Fibroblast of peridontal ligament (primary cell): Measurements from ENCODE around the gene SPDYE4.

Source experiments
- DNase-seq: peaks from one replicate; pipeline ENCODE4 v3.0.0-alpha.2; 2010; ENCODE audit errors: extremely low read depth

The SPDYE4 gene

DNA sequence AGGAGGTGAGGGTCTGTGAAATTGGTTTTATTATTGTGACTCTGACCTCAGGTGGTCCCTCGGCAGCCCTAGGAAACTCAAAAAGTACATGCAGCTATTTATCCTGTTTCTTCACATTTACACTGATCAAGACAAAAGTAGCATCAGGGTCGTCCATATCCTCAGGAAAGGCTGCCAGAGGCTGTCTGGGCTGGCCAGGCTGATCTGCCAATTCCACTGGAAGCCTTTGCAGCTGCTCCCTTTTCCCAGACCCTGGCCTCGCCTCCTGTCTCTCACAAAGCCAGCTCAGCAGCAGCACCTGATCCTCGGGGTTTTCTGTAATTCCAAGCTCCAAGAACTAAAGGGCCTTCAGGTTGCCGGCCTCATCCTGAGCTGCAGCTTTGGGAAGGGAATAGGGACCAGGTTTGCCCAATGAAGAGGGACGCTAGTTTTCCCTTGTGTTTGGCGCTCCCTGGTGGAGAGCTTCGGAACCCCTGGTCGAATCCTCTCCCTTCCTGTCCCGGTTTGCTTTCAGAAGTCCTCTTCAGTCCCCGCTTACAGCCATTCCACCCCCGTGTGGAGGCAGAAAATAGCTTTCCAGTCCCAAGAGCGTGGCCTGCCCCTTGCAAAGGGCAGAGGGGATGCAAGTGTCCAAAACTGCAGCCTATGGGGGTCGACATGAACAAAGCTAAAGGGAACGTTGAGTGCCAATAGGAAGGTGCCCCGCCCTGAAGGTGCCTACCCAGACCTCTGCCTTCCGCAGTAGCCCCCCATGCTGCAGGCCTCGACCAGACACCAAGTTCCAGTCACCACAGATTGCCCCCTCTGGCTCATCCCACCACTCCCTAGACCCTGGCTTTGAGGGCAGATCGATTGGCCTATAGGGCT is 27.4 kb upstream of the SPDYE4 start:
- DNase-seq: peak; percentile 55

DNA sequence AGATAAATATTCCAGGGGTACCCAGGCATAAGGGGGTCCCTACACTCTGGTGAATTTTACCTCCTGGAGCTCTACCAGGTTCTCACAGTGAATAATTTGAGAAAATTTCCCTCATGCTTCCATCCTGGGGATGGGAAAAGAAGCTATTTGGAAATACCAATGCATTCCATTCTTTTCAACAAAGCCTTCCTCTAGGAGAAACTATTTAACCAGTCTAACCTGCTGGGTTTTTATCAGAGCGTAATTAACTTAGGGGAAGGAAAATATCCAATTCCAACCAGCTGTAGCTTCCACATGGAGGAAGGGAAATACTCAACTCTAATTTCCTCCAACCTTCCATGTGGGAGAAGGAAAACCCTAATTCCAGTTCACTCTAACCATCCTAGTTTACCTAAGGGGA is 23.8 kb upstream of the SPDYE4 start:
- no peak for DNase-seq

DNA sequence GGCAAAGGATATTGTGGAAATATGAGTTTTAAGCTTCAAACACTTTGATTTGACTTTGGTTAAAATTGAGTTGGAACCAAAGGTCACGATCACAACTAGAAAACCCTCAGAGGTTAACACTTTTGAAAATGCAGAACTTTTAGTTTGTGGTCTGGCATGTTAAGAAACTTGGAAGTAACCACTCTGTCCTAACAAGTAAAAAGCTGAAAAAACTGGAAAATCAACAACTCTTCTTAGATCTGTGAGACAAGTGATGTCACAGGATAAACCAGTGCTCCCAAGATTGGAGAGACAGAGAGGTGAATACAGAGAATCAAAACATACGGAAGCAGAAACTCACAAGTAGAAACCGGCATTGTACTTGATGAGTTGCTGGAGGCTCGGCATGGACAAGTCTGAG is 23.4 kb upstream of the SPDYE4 start:
- no peak for DNase-seq

DNA sequence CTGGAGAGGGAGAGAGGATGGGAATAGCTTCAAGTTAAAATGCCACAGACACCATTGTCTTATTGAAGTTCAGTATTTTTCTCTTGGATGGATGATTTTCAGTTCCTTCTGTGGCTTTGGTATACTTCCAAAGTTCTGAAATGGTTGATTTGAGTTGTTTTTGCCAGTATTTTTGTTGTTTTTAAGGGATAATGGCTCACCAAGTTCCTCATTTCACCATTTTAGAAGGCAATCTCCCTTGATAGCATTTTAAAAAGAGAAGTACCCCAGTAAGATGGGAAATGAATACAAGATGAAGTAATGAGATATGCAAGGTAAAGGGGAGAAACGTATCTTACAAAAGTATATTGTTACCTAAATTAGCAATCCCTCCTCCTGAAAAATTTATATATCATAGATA is 18.5 kb upstream of the SPDYE4 start:
- no peak for DNase-seq

DNA sequence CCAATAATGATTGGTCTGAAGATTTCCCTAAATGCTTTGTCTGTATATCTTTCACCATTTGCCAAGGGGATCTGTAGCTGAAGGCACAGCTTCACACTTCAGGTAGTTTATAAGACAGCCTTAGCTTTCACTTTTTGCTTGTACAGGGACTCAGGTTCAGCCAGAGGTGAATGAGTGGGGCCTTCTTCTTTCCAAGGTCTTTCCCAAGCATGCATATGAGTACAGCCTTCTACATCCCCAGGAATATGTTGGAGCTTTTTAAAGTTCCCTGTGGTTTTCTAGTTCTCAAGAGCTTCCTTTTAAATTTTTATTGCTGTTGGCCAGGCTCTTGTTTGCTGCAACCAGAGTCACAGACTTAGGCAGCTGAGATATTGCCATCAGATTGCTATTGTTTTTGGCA is 17.9 kb upstream of the SPDYE4 start:
- no peak for DNase-seq

DNA sequence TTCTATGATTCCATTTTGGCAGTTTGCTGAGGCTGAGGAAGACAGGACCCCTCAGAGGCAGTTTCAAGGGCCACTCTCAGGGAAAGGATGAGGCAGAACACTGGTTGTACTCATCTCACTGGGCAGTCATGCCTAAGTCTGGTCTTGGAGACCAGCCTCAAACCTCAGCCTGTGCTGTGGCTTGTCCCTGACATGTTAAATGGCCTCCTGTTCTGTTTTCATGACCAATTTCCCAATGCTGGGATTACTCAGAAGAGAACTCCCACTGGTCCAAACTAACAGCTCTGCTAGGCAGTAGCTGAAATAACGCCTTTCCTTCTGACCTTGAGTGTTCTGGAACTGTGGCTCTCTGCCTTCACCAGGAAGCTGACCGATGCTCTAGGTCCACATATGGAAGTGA is 8.4 kb upstream of the SPDYE4 start:
- no peak for DNase-seq

DNA sequence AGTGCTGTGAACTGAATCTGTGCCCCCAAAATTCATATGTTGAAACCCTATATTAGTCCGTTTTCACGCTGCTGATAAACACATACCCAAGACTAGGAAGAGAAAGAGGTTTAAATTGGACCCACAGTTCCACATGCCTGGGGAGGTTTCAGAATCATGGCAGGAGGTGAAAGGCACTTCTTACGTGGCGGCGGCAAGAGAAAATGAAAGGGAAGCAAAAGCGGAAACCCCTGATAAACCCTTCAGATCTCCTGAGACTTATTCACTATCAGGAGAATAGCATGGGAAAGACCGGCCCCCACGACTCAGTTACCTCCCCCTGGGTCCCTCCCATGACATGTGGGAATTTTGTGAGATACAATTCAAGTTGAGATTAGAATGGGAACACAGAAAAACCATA is 3.7 kb upstream of the SPDYE4 start:
- no peak for DNase-seq

DNA sequence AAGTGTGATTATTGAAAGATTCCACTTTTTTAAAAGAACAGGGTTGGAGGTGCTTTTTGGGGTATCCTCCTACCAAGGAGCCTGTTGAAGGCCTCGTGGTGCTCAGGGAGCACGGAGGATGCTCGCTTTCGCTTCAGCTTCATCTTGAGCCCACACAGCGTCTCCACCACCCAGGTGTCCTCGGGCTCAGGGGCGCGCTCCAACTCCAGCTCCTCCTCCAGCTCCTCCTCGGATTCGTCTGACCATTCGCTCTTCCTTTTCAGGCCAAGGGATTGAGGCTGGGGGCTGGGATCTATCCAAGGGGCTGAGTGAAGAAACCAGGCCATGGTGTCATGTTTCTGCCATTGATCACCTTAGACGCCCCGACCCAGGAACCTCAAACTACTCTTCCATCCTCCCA is 1.2 kb downstream of the SPDYE4 start:
- no peak for DNase-seq

DNA sequence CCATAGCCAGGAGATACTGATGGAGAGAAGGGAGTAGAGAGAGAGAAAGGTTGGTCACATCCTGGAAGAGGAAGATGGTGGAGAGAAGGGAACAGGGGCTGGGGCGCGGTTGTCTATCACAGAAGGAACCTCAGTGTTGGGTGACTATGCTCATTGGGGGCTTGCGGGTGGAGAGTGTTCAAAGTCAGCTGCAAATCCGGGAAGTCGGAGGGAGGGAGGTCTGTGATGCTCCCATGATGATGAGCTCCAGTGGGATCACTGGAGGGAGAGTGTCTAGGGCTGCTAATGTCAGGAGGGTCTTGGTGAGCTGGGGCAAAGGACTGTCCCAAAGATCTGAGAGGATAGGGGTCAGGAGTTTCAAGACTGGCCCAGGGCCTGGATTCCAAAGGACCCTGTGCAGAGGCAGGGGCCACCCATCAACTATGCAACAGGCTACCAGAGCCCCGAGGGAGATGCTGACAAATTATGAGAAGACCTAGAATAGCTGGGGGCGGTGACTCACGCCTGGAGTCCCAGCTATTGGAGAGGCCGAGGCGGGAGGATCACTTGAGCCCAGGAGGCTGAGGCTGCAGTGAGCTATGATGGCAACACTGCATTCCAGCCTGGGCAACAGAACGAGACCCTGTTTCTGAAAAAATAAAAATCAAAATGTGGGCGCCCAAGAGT is 2.6 kb downstream of the SPDYE4 start:
- no peak for DNase-seq

DNA sequence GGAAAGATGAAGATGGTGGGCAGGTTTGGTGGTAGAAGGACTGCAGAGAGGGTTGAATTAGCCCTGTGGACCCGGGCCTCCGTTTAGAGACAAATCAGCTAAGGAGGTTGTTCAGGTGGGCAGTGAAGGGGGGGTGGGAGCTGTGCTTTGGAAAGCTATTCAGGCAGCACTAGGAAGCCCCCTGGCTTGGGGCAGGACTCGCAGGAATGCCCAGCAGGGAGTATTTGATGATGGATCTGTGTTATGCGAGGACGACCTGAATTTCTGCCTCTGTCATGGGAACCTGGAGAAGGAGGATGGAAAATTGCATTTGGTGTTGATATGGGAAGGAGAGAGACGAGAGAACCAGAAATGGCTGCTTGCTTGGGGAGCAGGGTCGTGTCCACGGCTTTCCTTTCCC is 3.5 kb downstream of the SPDYE4 start:
- no peak for DNase-seq

DNA sequence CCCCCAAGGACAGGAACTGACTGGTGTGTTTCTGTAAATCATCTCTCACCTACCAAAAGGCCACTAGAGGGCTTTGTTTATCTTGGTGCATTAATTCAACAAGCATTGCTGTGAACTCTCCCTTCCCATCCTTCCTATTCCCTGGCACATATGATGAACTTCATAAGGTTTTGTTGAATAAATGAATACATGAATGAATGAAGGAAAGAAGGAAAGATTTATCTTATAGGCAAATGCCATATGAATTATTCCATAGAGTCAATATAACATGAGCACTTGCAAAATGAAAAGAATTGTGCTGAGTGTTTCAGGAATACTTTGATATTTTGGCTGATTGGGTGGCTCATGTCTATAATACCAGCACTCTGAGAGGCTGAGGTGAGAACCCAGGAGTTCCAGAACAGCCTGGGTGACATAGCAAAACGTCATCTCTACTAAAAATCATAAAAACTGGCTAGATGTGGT is 4.3 kb downstream of the SPDYE4 start:
- peak; percentile 10 for DNase-seq

DNA sequence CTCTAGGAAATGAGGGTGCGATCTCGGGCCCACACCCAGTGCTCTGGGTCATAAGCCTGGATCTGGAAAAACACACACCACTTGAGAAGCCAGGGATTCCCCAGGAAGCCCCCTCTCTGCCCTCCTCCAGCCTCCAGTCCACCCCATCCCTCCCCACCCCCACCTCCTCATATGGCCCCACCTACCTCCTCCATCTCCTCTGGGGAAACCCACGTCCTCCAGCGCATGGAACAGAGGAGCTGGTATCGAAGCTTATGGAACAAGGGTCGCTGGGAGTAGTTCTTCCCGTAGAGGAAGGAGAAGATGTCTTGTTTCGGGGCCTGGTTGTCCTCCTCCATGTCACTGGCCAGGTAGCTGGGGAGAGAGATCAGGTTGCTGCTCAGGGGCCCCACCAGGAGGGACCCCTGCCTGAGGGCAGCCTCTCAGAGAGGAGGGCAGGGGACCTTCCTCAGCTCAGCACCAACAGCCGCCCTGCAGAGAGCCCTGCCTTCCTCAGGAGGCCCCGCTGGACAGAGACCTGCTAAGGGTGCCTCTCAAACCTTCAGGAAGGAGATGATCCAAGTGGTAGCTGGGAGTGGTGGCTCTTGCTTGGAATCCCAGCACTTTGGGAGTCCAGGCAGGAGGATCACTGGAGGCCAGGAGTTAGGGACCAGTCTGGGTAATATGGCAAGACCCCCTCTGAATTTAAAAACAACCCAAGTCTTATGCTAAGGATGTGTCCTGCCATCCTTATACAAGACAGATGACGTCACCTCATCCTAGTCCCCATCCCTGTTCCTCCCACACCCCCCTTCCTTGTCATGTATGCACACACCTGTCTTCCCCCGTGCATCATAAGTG is 5.0 kb downstream of the SPDYE4 start:
- DNase-seq: no peak

DNA sequence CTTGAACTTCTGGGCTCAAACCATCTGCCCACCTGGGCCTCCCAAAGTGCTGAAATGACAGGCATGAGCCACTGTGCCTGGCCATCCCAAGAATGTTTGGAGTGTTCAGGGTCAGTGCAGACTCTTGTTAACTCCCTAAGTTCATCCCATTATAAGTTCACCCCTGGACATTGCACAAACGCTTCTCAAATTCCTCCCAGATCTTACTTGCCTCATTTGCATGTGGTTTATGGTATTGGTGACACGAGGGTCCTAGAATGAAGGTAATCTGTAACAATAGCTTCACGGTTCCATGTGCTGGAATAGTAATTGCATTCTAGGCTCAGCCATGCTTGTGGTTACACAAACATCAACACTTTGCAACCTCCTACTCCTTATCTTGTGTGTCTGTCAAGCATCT is 8.7 kb downstream of the SPDYE4 start:
- no peak for DNase-seq

DNA sequence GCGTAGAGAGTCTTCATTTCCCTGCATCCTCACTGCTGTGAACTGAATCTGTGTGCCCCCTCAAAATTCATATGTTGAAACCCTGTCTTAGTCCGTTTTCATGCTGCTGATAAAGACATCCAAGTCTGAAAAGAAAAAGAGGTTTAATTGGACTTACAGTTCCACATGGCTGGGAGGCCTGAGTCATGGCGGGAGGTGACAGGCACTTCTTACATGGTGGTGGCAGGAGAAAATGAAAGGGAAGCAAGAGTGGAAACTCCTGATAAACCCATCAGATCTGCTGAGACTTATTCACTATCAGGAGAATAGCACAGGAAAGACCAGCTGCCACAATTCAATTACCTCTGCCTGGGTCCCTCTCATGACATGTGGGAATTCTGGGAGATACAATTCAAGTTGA is 10.6 kb downstream of the SPDYE4 start:
- no peak for DNase-seq

DNA sequence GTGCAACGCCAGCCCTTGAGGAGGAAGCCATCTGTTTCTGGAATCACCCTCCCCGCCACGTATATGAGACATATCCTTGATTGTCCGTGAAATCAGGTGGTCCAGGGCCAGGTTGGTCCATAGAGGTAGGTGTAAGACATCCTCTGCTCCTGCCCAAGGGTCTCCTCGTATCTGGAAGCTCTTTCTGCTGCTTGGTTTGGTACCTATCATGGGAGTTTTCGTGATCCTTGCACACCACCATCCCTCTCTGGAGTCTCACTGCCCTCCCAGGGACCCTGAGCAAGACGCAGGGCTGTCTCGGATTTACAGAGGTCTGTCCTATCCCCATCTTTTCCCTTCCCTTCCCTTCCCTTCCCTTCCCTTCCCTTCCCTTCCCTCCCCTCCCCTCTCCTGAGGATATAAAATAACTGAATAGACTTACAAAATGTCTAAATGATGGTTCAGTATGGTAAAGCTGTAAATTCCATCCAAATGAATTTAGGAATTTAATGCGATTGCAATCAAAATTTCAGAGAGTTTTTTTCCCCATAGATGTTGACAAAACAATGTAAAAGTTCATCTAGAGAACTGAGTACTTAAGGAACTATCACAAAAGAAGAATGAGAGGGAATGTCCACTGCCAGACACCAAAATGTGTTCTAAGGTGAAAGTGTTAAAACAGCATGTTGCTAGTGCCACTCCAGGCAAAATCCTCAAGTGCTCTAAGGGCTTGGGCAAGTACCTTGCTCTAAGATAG is 11.7 kb downstream of the SPDYE4 start:
- no peak for DNase-seq

DNA sequence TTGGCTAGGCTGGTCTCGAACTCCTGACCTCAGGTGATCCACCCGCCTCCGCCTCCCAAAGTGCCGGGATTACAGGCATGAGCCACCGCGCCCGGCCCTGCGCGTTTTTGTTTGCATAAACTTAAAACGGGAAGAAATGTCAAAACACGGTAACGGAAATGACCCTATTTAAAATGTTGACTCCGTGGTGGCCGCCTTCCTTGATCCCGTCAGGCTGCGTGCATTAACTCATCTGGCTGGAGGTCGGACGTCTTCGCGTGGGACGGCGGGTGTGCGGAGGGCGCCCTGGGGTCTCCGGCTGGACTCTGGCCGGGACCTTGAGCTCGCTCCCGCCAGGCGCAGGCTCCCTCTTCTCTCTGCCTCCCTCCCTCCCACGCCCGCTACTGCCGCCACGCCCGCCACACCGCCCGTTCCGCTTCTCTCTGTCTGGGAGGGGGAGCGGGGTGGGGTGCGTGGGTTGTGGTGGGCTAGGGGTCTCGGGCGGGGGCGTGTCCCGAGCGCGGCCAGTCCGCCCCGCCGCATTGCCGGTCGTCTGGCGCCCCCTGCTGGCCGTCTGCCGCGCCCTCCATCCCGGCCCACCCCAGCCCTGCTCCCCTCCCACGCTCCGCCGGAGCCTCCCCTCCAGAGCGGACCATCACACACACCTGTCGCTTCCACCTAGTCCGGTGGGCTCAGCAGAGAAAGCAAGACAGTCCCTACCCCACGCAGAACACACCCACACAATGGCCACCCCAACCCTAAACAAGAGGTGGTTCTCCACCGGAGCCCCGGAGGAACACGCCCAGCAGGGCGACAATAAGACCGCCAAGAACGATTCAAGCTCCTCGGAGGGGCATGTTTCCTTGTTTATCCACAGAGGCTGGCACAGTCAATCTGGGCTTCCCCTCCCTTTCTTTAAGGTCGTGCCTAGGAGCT is 12.5 kb downstream of the SPDYE4 start:
- DNase-seq: peak; percentile 27

DNA sequence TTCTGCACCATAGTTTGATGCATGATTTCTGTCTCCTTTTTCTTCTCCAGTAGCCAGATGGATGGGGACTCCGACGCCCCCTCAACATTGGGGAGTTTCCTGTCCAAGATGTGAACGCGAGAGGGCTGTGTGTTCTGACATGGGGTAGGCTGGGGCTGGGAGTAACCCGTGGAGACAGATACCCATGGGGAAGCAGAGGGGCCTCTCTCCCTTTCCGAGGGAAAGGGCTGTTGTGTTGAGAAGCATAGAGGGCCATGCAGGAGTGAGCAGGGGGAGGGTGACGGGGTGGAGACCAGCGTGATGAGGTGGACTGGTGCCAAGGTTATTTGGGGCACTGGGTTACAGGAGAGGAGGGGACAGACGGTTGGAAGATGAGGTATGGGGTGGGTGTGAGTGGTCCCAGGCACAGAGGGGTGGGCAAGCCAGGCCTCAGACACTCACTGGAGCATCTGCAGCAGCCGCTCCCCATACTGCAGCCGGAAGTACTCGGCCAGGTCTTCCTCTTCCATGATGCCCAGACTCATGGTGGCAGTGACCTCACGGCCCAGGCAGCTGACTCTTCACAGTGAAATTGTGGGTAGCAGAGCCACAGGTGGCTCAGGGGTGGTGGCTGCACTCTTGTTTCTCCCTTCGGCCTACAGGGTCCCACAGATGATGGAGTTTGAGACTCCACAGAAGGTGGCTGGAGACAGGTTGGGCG is 14.1 kb downstream of the SPDYE4 start:
- no peak for DNase-seq

DNA sequence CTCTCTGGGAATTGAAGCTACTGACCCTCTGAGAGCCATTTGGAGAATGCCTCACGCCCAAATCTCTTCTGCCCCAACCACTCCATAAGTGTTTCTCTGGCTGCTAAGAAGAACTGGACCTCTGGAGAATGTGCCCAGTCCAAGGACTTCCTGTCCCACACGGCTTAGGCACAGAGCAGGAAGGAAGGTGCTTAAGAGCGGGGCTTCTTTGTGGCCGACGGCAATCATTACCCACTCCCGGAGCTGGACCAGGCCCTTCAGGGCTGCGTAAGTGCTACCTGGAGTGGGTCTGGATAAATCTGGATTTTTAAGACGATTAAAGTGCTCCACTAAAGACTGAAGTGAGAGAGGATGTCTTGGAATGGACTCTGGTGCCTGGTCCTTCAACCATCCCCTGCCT is 15.5 kb downstream of the SPDYE4 start:
- DNase-seq: no peak

DNA sequence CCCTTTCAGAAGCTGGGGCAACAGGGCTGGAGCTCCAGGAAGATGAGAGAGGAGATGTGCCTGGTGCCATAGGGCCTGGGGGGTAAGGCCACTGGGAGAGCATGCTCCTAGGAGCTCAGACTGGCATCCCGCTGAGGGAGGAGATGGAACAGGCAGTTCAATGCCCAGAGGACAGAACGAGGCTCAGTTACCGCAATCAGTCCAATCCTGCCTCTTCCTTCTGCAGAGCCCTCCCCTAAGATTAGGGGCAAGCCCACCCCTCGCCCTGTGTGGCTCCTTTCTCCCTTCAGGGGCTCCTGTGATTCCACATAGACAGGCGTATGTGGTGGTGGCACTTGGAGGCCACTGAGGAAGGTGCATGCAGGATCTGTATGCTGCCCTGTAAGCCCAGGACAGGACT is 16.1 kb downstream of the SPDYE4 start:
- DNase-seq: no peak

DNA sequence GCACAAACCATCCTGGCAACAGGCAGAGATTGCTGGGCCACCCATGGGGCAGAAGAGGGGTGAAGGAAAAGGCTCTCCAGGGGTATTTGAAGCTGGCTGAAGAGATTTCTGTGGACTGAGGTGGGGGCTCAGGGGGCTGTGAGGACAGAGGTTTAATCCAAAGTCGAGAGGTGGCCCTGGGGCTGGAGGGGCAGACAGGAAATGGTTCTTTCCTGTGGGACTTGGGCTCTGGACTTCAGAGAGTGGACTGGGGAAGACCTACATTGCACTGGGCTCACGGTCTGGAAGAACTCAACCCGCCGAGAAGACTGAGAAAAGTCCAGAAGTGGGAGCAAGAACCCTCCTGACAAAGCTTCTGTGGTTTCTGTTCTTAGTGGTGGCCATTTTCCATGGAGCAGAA is 16.6 kb downstream of the SPDYE4 start:
- no peak for DNase-seq
